A549 (cell line): ENCODE data around the gene PIGX. TPM values are rescaled to one million over a fixed set of nuclear protein-coding genes. Genes with fewer than 3 reads are reported as not detected.
A peak's percentile ranks its signal among the peaks of the same experiment; 100 is the strongest.

Experiments
- ATAC-seq, 2 experiments: fragments of 200-7000 bp in 1 of 2; fragments of >200 bp in 1 of 2; cut with Nextera tagmentation in 1 of 2; cut with Tn5 transposase in 1 of 2; 3 replicates each; pipeline versions ENCODE4 v1.8.0 to v1.9.1; 2018 to 2020; ENCODE audit warnings: mild to moderate bottlenecking in 1 of 2, moderate library complexity in 1 of 2
- CTCF ChIA-PET: fragments of 300-600 bp; sonication (Branson Sonifier 250); formaldehyde crosslinking; extraction: SDS; loops from one replicate; lab custom pipeline; 2021; ENCODE audit warnings: antibody characterized with exemption, inconsistent platforms; lab: Yijun Ruan, JAX
- POLR2A ChIA-PET: fragments of 350-600 bp; formaldehyde crosslinking; extraction: SDS; loops from one replicate; lab custom pipeline; 2021; ENCODE audit warnings: antibody characterized with exemption, inconsistent platforms; lab: Yijun Ruan, JAX
- DNase-seq, 2 experiments: peaks; one replicate each; pipeline versions ENCODE4 v3.0.0 to v3.0.0-alpha.2; 2011 to 2016; ENCODE audit warnings: low read depth in 1 of 2, low spot score in 1 of 2
- FAIRE-seq: peaks from 2 replicates; lab custom pipeline; 2011; peaks lifted over from hg19 to GRCh38; lab: Jason Lieb, UNC
- H3K27ac ChIP-seq, 2 experiments: fragments of >200 bp; sonication (Bioruptor Twin); formaldehyde crosslinking; 3 replicates each; pipeline ENCODE4 v1.5.1; 2016 to 2017
- H3K4me1 ChIP-seq: fragments of >200 bp; sonication (Bioruptor Twin); formaldehyde crosslinking; 3 replicates; pipeline ENCODE4 v1.6.1; 2016
- H3K4me2 ChIP-seq: fragments of >200 bp; sonication (Bioruptor Twin); formaldehyde crosslinking; 3 replicates; pipeline ENCODE4 v1.6.1; 2016
- H3K4me3 ChIP-seq: fragments of >200 bp; sonication (Bioruptor Twin); formaldehyde crosslinking; 3 replicates; pipeline ENCODE4 v1.5.1; 2016
- H3K9me3 ChIP-seq: fragments of >200 bp; sonication (Bioruptor Twin); formaldehyde crosslinking; 3 replicates; pipeline ENCODE4 v1.6.1; 2016
- BCL3 ChIP-seq: fragments of >200 bp; sonication (Bioruptor Twin); formaldehyde crosslinking; IDR thresholded peaks from 3 replicates; pipeline ENCODE4 v1.6.1; 2016
- BHLHE40 ChIP-seq: IDR thresholded peaks from 2 replicates; pipeline ENCODE4 v1.6.1; 2012; ENCODE audit warnings: low read depth, low read length, inconsistent platforms
- CBX8 ChIP-seq: fragments of 200-600 bp; sonication (generic); IDR thresholded peaks from 2 replicates; pipeline ENCODE4 v1.6.1; 2016
- EHF ChIP-seq: fragments of 250-450 bp; sonication (Bioruptor Pico); IDR thresholded peaks from 2 replicates; pipeline ENCODE4 v1.5.0; 2020; ENCODE audit warnings: mild to moderate bottlenecking
- ELK1 ChIP-seq: fragments of 150-350 bp; IDR thresholded peaks from 2 replicates; pipeline ENCODE4 v1.6.1; 2014; ENCODE audit warnings: low read depth, mild to moderate bottlenecking, low read length
- FOSL2 ChIP-seq, 2 experiments: fragments of 450-650 bp in 1 of 2; fragments of >200 bp in 1 of 2; sonication (Bioruptor Twin) in 1 of 2; formaldehyde crosslinking; IDR thresholded peaks; 2 replicates each; pipeline versions ENCODE4 v1.5.0 to v1.6.1; 2016 to 2020; ENCODE audit warnings: mild to moderate bottlenecking in 1 of 2, moderate library complexity in 1 of 2
- HES2 ChIP-seq: fragments of >200 bp; sonication (Bioruptor Twin); formaldehyde crosslinking; IDR thresholded peaks from 2 replicates; pipeline ENCODE4 v1.6.1; 2016
- HEYL ChIP-seq: fragments of 250-450 bp; sonication (Bioruptor Pico); IDR thresholded peaks from 2 replicates; pipeline ENCODE4 v1.8.0; 2021; ENCODE audit warnings: mild to moderate bottlenecking, moderate library complexity
- HOXA7 ChIP-seq: fragments of 250-450 bp; sonication (Bioruptor Pico); IDR thresholded peaks from 2 replicates; pipeline ENCODE4 v1.5.0; 2020; ENCODE audit warnings: mild to moderate bottlenecking, moderate library complexity
- HOXB13 ChIP-seq: fragments of 250-450 bp; sonication (Bioruptor Pico); IDR thresholded peaks from 2 replicates; pipeline ENCODE4 v1.5.0; 2020; ENCODE audit warnings: low read depth, mild to moderate bottlenecking, moderate library complexity
- HOXB5 ChIP-seq: fragments of 250-450 bp; sonication (Bioruptor Pico); IDR thresholded peaks from 2 replicates; pipeline ENCODE4 v1.5.0; 2020; ENCODE audit warnings: mild to moderate bottlenecking, moderate library complexity
- KDM5A ChIP-seq: fragments of 200-600 bp; sonication (generic); IDR thresholded peaks from 2 replicates; pipeline ENCODE4 v1.6.1; 2016; ENCODE audit warnings: antibody characterized with exemption, mild to moderate bottlenecking
- NFE2L2 ChIP-seq: fragments of 150-350 bp; conservative IDR thresholded peaks from 2 replicates; pipeline ENCODE4 v1.6.1; 2014; ENCODE audit warnings: low read length
- NPAS2 ChIP-seq: fragments of 250-450 bp; sonication (Bioruptor Pico); IDR thresholded peaks from 2 replicates; pipeline ENCODE4 v1.8.0; 2022; ENCODE audit warnings: mild to moderate bottlenecking, moderate library complexity, borderline replicate concordance
- NR3C1 ChIP-seq: fragments of >200 bp; sonication (Bioruptor Twin); formaldehyde crosslinking; IDR thresholded peaks from 3 replicates; pipeline ENCODE4 v1.6.1; 2017
- POLR2AphosphoS2 ChIP-seq: conservative IDR thresholded peaks from 2 replicates; pipeline ENCODE4 v1.6.1; 2012; ENCODE audit warnings: low read length, improper control_type of control experiment, inconsistent platforms
- SREBF2 ChIP-seq: fragments of 450-650 bp; IDR thresholded peaks from 2 replicates; pipeline ENCODE4 v1.6.1; 2014; ENCODE audit warnings: mild to moderate bottlenecking, moderate library complexity
- USF2 ChIP-seq: fragments of 450-650 bp; IDR thresholded peaks from 2 replicates; pipeline ENCODE4 v1.6.1; 2014; ENCODE audit warnings: antibody characterized with exemption
- WGBS: methylation state at CpG from one replicate; pipeline ENCODE4 v1.1.6; 2017; ENCODE audit errors: missing lambda C conversion rate; 5-methylcytosine and 5-hydroxymethylcytosine counted together
- polyA plus RNA-seq, 4 experiments: library from polyadenylated mRNA; depleted of rRNA in 3 of 4; stranded (reverse); fragments of >200 nt; fragmentation: RNase III in 1 of 4; extraction: RNeasy Plus Mini Kit Qiagen cat#74134 plus additional on column Dnase treatment in 1 of 4; gene quantifications; 2 replicates in 3 of 4; 3 replicates in 1 of 4; pipeline ENCODE4 v1.2.3, GENCODE V29; 2011 to 2017

The PIGX gene
- polyA plus RNA-seq, 2 of the 4 experiments (the other 2 are of a cell fraction), result 22.3 to 45.2 TPM

GRCh38 chr3:196757876-196758739 lies 45.9 kb downstream of the PIGX start:
- peak overlapping the region; percentile 27; the same call in 1 of the 3 replicates for H3K4me2 ChIP-seq
- ATAC-seq (peak; percentile 71 to 73; a peak in 5 of 6 replicates), DNase-seq (peak; percentile 19 to 44), FAIRE-seq (no peak)
- H3K9me3 ChIP-seq, result peaks cover 13% of the 10 kb centered on the region
- H3K4me1 ChIP-seq, result peaks cover 15% of the 10 kb centered on the region
- CTCF ChIA-PET, result interaction anchor here (0.5 kb wide), 1 partner anchor 24 kb away, joined by 3 read pairs; no protein-coding TSS in a partner anchor
- TF ChIP-seq HOXB5 (CRISPR knock-in tag), result no peak
- no peak for TF ChIP-seq FOSL2 (IDR thresholded peaks at IDR 0.05)
- TF ChIP-seq FOSL2 (CRISPR knock-in tag; IDR thresholded peaks at IDR 0.05), result peak; percentile 77
- WGBS, result 85% methylated on average over 9 of the region's 9 CpGs
- POLR2A ChIA-PET, result no interaction called here
- no peak overlapping the region for H3K4me3 ChIP-seq
- no peak overlapping the region; a peak in 1 of 6 replicates for H3K27ac ChIP-seq

GRCh38 chr3:196763179-196763578 lies 51.0 kb downstream of the PIGX start:
- POLR2A ChIA-PET, result no interaction called here
- no peak for TF ChIP-seq KDM5A
- no peak for TF ChIP-seq POLR2AphosphoS2
- no peak for TF ChIP-seq CBX8
- no peak for TF ChIP-seq BCL3
- TF ChIP-seq NR3C1, result no peak
- TF ChIP-seq HOXA7, result no peak
- TF ChIP-seq USF2, result no peak
- TF ChIP-seq EHF (CRISPR knock-in tag), result no peak
- no peak for TF ChIP-seq HOXB13
- TF ChIP-seq BHLHE40, result no peak
- no peak for TF ChIP-seq SREBF2
- no peak for TF ChIP-seq HES2
- no peak for TF ChIP-seq NPAS2 (CRISPR knock-in tag)
- no peak for TF ChIP-seq ELK1
- CTCF ChIA-PET, result interaction anchor here (1.0 to 1.1 kb wide), 2 partner anchors 10 to 12 kb away, joined by 3 read pairs; no protein-coding TSS in a partner anchor
- H3K4me3 ChIP-seq, result no peak overlapping the region
- 95% methylated on average over 7 of the region's 7 CpGs for WGBS
- no peak for FAIRE-seq
- no peak overlapping the region for H3K4me2 ChIP-seq
- H3K4me1 ChIP-seq, result peaks cover 7% of the 10 kb centered on the region
- no peak for DNase-seq
- H3K9me3 ChIP-seq, result no peaks in the 10 kb centered on the region
- no peak overlapping the region for H3K27ac ChIP-seq
- ATAC-seq, result no peak

GRCh38 chr3:196765454-196765853 lies 53.3 kb downstream of the PIGX start:
- H3K9me3 ChIP-seq, result no peaks in the 10 kb centered on the region
- no peak for FAIRE-seq
- 0 out of 3 replicates have a peak, but pooled peaks cover 2% of the 10 kb centered on the region for H3K4me1 ChIP-seq
- no peak for DNase-seq
- H3K4me3 ChIP-seq, result no peak overlapping the region
- ChIA-PET CTCF (no interaction called here), POLR2A (no interaction called here)
- no peak for ATAC-seq
- no peak overlapping the region for H3K27ac ChIP-seq
- H3K4me2 ChIP-seq, result no peak overlapping the region
- TF ChIP-seq BHLHE40 (no peak), HEYL (CRISPR knock-in tag) (no peak), NFE2L2 (no peak)
